Left forelimb (tissue), 1 donor: ENCODE measurements around the gene CHPT1.
A peak's percentile ranks its signal among the peaks of the same experiment; 100 is the strongest.

Experiments
- DNase-seq: peaks from one replicate; pipeline ENCODE4 v3.0.0-alpha.2; 2018; ENCODE audit warnings: low spot score

Gene CHPT1

GRCh38 chr12:101685092-101685491 is 12.3 kb upstream of the CHPT1 start:
- DNase-seq, result no peak

GRCh38 chr12:101686176-101686575 is 11.3 kb upstream of the CHPT1 start:
- DNase-seq, result no peak

- no peak for DNase-seq
Observed at GRCh38 chr12:101690544-101691098, 6.8 kb upstream of the CHPT1 start.

- DNase-seq, result no peak
Observed at GRCh38 chr12:101691503-101692096, 5.8 kb upstream of the CHPT1 start.

GRCh38 chr12:101694297-101694848 is 3.1 kb upstream of the CHPT1 start:
- no peak for DNase-seq

GRCh38 chr12:101694986-101695385 is 2.5 kb upstream of the CHPT1 start:
- no peak for DNase-seq

GRCh38 chr12:101695706-101696105 is 1.7 kb upstream of the CHPT1 start:
- DNase-seq, result no peak

- peak; percentile 64 for DNase-seq
Observed at GRCh38 chr12:101696251-101697196, 916 bp upstream of the CHPT1 start.

- peak; percentile 82 for DNase-seq
Observed at GRCh38 chr12:101697930-101698799, 725 bp downstream of the CHPT1 start.

GRCh38 chr12:101698800-101699347 is 1.4 kb downstream of the CHPT1 start:
- DNase-seq, result no peak

GRCh38 chr12:101700299-101700820 is 2.9 kb downstream of the CHPT1 start:
- no peak for DNase-seq

- no peak for DNase-seq
Observed at GRCh38 chr12:101703487-101703886, 6.0 kb downstream of the CHPT1 start.

GRCh38 chr12:101706403-101706802 is 9.0 kb downstream of the CHPT1 start:
- DNase-seq, result no peak

- DNase-seq, result no peak
Observed at GRCh38 chr12:101707131-101707782, 9.8 kb downstream of the CHPT1 start.

GRCh38 chr12:101710288-101710687 is 12.8 kb downstream of the CHPT1 start:
- DNase-seq, result no peak

GRCh38 chr12:101713059-101713682 is 15.7 kb downstream of the CHPT1 start:
- DNase-seq, result no peak

GRCh38 chr12:101713930-101714329 is 16.5 kb downstream of the CHPT1 start:
- no peak for DNase-seq

GRCh38 chr12:101714877-101715444 is 17.5 kb downstream of the CHPT1 start:
- DNase-seq, result no peak

- DNase-seq, result no peak
Observed at GRCh38 chr12:101719566-101719965, 22.1 kb downstream of the CHPT1 start.

GRCh38 chr12:101720118-101720517 is 22.7 kb downstream of the CHPT1 start:
- DNase-seq, result no peak
